K562 (cell line): ENCODE results near the gene CCNDBP1. TPM values are rescaled to one million over a fixed set of nuclear protein-coding genes. Genes with fewer than 3 reads are reported as not detected.

ENCODE experiments used
- CCAR2 ChIP-seq: fragments of 200-400 bp; formaldehyde crosslinking; IDR thresholded peaks from 2 replicates; pipeline ENCODE4 v1.6.1; 2017; ENCODE audit warnings: mild to moderate bottlenecking, low read depth, low read length
- CXXC5 ChIP-seq: fragments of 250-450 bp; sonication (Bioruptor Pico); IDR thresholded peaks from 2 replicates; pipeline ENCODE4 v1.8.0; 2022; ENCODE audit warnings: inconsistent platforms, mild to moderate bottlenecking, moderate library complexity
- ELF1 ChIP-seq: fragments of 200-800 bp; sonication (Bioruptor generic); IDR thresholded peaks from 2 replicates; pipeline ENCODE4 v1.6.1; 2016; ENCODE audit warnings: missing genetic modification characterization, missing compliant biosample characterization
- NR4A1 ChIP-seq, 2 experiments: fragments of 250-450 bp in 1 of 2; fragments of 450-650 bp in 1 of 2; sonication (Bioruptor Pico) in 1 of 2; IDR thresholded peaks; 2 replicates each; pipeline versions ENCODE4 v1.4.0 to v1.6.1; 2016 to 2020; ENCODE audit warnings: mild to moderate bottlenecking in 2 of 2, missing compliant biosample characterization in 1 of 2, missing genetic modification characterization in 1 of 2, moderate library complexity in 1 of 2
- PHTF2 ChIP-seq: fragments of 250-450 bp; sonication (Bioruptor Pico); IDR thresholded peaks from 2 replicates; pipeline ENCODE4 v1.5.0; 2021; ENCODE audit warnings: mild to moderate bottlenecking
- RBBP5 ChIP-seq: fragments of 200-600 bp; sonication (generic); IDR thresholded peaks from 2 replicates; pipeline ENCODE4 v1.6.1; 2012; ENCODE audit warnings: borderline replicate concordance, mild to moderate bottlenecking, low read length, control low read depth, inconsistent platforms; ENCODE audit not compliant: insufficient read depth, poor library complexity, severe bottlenecking
- RBM17 ChIP-seq: fragments of 200-400 bp; formaldehyde crosslinking; IDR thresholded peaks from 2 replicates; pipeline ENCODE4 v1.6.1; 2017; ENCODE audit warnings: low read depth, mild to moderate bottlenecking, low read length, borderline replicate concordance
- STAT5A ChIP-seq: IDR thresholded peaks from 2 replicates; pipeline ENCODE4 v1.6.1; 2012; ENCODE audit warnings: low read length, inconsistent platforms, borderline replicate concordance
- ZKSCAN1 ChIP-seq: fragments of 150-350 bp; IDR thresholded peaks from 2 replicates; pipeline ENCODE4 v1.6.1; 2016; ENCODE audit warnings: low read depth, low read length
- ZNF253 ChIP-seq: fragments of 250-450 bp; sonication (Bioruptor Pico); conservative IDR thresholded peaks from 2 replicates; pipeline ENCODE4 v1.6.1; 2021; ENCODE audit warnings: mild to moderate bottlenecking
- ZNF77 ChIP-seq: fragments of 250-450 bp; sonication (Bioruptor Pico); IDR thresholded peaks from 2 replicates; pipeline ENCODE4 v1.5.0; 2020
- polyA plus RNA-seq, 8 experiments: library from polyadenylated mRNA; depleted of rRNA in 4 of 8; stranded (reverse) in 5 of 8; unstranded in 3 of 8; fragments of >200 nt; fragmentation: Nextera tagmentation in 2 of 8; fragmentation: Illumina TruSeq in 1 of 8; extraction: Ambion mirVana in 2 of 8; extraction: Trizol in 1 of 8; gene quantifications; 2 replicates each; pipeline versions ENCODE4 v1.2.1 to v1.2.3, GENCODE V29; 2011 to 2014; ENCODE audit warnings: inconsistent platforms in 1 of 8, missing spikeins in 1 of 8
- total RNA-seq, 7 experiments: library from RNA; depleted of rRNA in 6 of 7; stranded (reverse); fragments of >200 nt in 6 of 7; fragmentation: Illumina TruSeq in 2 of 7; extraction: Trizol in 2 of 7; gene quantifications; 2 replicates each; pipeline versions ENCODE4 v1.2.1 to v1.2.3, GENCODE V29; 2011 to 2021; ENCODE audit warnings: low replicate concordance in 1 of 7
- TF ChIP-seq, protein P1 (sequence below): fragments of 200-600 bp; sonication (generic); IDR thresholded peaks from one replicate; pipeline ENCODE4 v1.6.1; 2012; ENCODE audit warnings: mild to moderate bottlenecking, low read depth, low read length, inconsistent platforms
- TF ChIP-seq, protein P2 (sequence below), 2 experiments: fragments of 450-650 bp in 1 of 2; sonication (generic) in 1 of 2; formaldehyde crosslinking in 1 of 2; IDR thresholded peaks in 1 of 2; conservative IDR thresholded peaks in 1 of 2; 2 replicates each; pipeline versions ENCODE4 v1.6.1 to v1.8.1; 2016 to 2023; ENCODE audit warnings: mild to moderate bottlenecking in 2 of 2, moderate library complexity in 2 of 2, inconsistent platforms in 1 of 2, missing genetic modification reagents in 1 of 2

Gene CCNDBP1
- total and polyA plus RNA-seq, 9 of the 15 experiments (the other 6 are each of a cell fraction or from before 2014, with no cell fraction given) = 37.0 to 111 (median 55.5) TPM

DNA sequence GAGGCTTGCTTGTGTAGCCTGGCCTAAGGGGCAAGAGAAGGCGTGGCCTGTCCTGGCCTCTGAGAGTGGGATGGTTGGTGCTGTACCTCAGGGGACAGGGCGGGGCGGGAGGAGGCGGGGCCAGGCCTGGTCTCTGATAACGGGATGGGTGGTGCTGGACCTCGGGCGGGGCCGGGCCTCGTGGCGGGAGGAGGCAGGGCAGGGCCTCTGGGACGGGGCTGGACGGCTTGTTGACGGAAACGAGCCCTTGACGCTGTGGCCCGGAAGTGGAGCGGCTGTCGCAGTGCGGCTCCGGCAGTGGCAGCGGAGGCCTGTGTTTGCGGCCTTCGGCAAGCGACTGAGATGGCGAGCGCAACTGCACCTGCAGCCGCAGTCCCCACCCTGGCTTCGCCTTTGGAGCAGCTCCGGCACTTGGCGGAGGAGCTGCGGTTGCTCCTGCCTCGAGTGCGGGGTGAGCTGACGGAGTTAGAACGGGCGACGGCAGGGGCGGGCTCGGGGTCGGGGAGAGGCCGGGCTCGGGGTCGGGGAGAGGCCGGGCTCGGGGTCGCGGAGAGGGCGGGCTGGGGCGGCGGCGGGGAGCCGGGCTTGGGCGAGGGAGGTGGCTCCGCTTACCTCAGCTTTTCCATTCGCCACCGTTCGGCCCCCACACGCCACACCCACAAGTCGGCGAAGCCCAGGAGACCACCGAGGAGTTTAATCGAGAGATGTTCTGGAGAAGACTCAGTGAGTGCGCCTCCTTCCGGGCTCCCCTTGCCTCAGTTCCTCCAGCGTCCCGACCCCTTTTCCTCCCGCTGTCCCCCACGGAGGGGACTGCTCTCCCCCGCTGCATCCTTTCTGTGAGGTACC lies at the start of gene CCNDBP1 (continued):
- TF ChIP-seq, protein P1, sequence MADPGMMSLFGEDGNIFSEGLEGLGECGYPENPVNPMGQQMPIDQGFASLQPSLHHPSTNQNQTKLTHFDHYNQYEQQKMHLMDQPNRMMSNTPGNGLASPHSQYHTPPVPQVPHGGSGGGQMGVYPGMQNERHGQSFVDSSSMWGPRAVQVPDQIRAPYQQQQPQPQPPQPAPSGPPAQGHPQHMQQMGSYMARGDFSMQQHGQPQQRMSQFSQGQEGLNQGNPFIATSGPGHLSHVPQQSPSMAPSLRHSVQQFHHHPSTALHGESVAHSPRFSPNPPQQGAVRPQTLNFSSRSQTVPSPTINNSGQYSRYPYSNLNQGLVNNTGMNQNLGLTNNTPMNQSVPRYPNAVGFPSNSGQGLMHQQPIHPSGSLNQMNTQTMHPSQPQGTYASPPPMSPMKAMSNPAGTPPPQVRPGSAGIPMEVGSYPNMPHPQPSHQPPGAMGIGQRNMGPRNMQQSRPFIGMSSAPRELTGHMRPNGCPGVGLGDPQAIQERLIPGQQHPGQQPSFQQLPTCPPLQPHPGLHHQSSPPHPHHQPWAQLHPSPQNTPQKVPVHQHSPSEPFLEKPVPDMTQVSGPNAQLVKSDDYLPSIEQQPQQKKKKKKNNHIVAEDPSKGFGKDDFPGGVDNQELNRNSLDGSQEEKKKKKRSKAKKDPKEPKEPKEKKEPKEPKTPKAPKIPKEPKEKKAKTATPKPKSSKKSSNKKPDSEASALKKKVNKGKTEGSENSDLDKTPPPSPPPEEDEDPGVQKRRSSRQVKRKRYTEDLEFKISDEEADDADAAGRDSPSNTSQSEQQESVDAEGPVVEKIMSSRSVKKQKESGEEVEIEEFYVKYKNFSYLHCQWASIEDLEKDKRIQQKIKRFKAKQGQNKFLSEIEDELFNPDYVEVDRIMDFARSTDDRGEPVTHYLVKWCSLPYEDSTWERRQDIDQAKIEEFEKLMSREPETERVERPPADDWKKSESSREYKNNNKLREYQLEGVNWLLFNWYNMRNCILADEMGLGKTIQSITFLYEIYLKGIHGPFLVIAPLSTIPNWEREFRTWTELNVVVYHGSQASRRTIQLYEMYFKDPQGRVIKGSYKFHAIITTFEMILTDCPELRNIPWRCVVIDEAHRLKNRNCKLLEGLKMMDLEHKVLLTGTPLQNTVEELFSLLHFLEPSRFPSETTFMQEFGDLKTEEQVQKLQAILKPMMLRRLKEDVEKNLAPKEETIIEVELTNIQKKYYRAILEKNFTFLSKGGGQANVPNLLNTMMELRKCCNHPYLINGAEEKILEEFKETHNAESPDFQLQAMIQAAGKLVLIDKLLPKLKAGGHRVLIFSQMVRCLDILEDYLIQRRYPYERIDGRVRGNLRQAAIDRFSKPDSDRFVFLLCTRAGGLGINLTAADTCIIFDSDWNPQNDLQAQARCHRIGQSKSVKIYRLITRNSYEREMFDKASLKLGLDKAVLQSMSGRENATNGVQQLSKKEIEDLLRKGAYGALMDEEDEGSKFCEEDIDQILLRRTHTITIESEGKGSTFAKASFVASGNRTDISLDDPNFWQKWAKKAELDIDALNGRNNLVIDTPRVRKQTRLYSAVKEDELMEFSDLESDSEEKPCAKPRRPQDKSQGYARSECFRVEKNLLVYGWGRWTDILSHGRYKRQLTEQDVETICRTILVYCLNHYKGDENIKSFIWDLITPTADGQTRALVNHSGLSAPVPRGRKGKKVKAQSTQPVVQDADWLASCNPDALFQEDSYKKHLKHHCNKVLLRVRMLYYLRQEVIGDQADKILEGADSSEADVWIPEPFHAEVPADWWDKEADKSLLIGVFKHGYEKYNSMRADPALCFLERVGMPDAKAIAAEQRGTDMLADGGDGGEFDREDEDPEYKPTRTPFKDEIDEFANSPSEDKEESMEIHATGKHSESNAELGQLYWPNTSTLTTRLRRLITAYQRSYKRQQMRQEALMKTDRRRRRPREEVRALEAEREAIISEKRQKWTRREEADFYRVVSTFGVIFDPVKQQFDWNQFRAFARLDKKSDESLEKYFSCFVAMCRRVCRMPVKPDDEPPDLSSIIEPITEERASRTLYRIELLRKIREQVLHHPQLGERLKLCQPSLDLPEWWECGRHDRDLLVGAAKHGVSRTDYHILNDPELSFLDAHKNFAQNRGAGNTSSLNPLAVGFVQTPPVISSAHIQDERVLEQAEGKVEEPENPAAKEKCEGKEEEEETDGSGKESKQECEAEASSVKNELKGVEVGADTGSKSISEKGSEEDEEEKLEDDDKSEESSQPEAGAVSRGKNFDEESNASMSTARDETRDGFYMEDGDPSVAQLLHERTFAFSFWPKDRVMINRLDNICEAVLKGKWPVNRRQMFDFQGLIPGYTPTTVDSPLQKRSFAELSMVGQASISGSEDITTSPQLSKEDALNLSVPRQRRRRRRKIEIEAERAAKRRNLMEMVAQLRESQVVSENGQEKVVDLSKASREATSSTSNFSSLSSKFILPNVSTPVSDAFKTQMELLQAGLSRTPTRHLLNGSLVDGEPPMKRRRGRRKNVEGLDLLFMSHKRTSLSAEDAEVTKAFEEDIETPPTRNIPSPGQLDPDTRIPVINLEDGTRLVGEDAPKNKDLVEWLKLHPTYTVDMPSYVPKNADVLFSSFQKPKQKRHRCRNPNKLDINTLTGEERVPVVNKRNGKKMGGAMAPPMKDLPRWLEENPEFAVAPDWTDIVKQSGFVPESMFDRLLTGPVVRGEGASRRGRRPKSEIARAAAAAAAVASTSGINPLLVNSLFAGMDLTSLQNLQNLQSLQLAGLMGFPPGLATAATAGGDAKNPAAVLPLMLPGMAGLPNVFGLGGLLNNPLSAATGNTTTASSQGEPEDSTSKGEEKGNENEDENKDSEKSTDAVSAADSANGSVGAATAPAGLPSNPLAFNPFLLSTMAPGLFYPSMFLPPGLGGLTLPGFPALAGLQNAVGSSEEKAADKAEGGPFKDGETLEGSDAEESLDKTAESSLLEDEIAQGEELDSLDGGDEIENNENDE = no peak
- TF ChIP-seq NR4A1 (CRISPR knock-in tag; IDR thresholded peaks at IDR 0.05) = 0 out of 2 replicates have a peak, but pooled peaks have one; percentile 45
- no peak for TF ChIP-seq NR4A1 (tag; IDR thresholded peaks at IDR 0.05)
- TF ChIP-seq ZNF253 (CRISPR knock-in tag) = no peak
- TF ChIP-seq PHTF2 (CRISPR knock-in tag) = no peak
- peak; percentile 76 for TF ChIP-seq RBBP5
- no peak for TF ChIP-seq CCAR2
- no peak for TF ChIP-seq ZNF77 (CRISPR knock-in tag)
- TF ChIP-seq, protein P2, sequence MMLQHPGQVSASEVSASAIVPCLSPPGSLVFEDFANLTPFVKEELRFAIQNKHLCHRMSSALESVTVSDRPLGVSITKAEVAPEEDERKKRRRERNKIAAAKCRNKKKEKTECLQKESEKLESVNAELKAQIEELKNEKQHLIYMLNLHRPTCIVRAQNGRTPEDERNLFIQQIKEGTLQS (IDR thresholded peaks at IDR 0.05) = 0 out of 2 replicates have a peak, but pooled peaks have one; percentile 11
- TF ChIP-seq, protein P2 (CRISPR knock-in tag; conservative IDR thresholded peaks at IDR 0.05) = no peak
- TF ChIP-seq ZKSCAN1 = no peak
- TF ChIP-seq CXXC5 = peak; percentile 92
- no peak for TF ChIP-seq STAT5A
- no peak for TF ChIP-seq RBM17
- TF ChIP-seq ELF1 (tag) = peak; percentile 98
